ENCODE data around the gene TCF4. TPM values are rescaled to one million over a fixed set of nuclear protein-coding genes. Genes with fewer than 3 reads are reported as not detected.
"Not testable (repeated sequence)": the region's sequence is repeated elsewhere in the genome, so short reads cannot be mapped to it uniquely, and the experiment has no call there.

Gene TCF4
- polyA plus RNA-seq, 1 donor (not counting 4 experiments of a cell fraction or from before 2014, with no cell fraction given) = 9.7 TPM

- no peaks in the 10 kb centered on the region for H3K4me1 ChIP-seq (ENCODE audit: control insufficient read depth, extremely low read depth, insufficient read depth, low read length)
- no peak overlapping the region for H3K4me2 ChIP-seq (ENCODE audit: control insufficient read depth, extremely low read depth, insufficient read depth, low read depth, low read length)
- no peak overlapping the region for H3K27ac ChIP-seq (ENCODE audit: control insufficient read depth, insufficient read depth, low read length)
- dilution Hi-C loops (cut with MboI; ENCODE audit: extremely low pct_ligation_motif_present, low sequenced_read_pairs) = no loop called here
- H3K4me3 ChIP-seq (ENCODE audit: control insufficient read depth in 2 of 3, extremely low read depth in 1 of 3, insufficient read depth in 2 of 3, low read depth in 1 of 3, low read length in 3 of 3) = no peak overlapping the region
- H3K36me3 ChIP-seq (ENCODE audit: control insufficient read depth in 2 of 2, extremely low read depth in 1 of 2, insufficient read depth in 2 of 2, low read length in 2 of 2) = no peaks in the 10 kb centered on the region
- no peak overlapping the region for H3K9ac ChIP-seq (ENCODE audit: control insufficient read depth, extremely low read depth, insufficient read depth, low read length)
- H3K79me2 ChIP-seq (ENCODE audit: control insufficient read depth, insufficient read depth, low read length) = no peaks in the 10 kb centered on the region
- FAIRE-seq (no peak), DNase-seq (ENCODE audit: low read depth, low spot score) (no peak)
- H4K20me1 ChIP-seq (ENCODE audit: control insufficient read depth, extremely low read depth, insufficient read depth, low read length) = no peaks in the 10 kb centered on the region
- TF ChIP-seq EZH2 (IDR thresholded peaks at IDR 0.05; ENCODE audit: low read length) (no peak), CTCF (optimal IDR thresholded peaks at IDR 0.05 in 1 of 3, IDR thresholded peaks at IDR 0.05 in 1 of 3, conservative IDR thresholded peaks at IDR 0.05 in 1 of 3; ENCODE audit: extremely low read depth in 1 of 3, insufficient read depth in 2 of 3, low read length in 3 of 3) (no peak)
- H2AFZ ChIP-seq (ENCODE audit: control insufficient read depth, low read length) = no peak overlapping the region
- H3K9me1 ChIP-seq (ENCODE audit: control insufficient read depth, extremely low read depth, insufficient read depth, low read length) = no peaks in the 10 kb centered on the region
- no peaks in the 10 kb centered on the region for H3K9me3 ChIP-seq (ENCODE audit: control insufficient read depth, low read depth, low read length)
- H3K27me3 ChIP-seq (ENCODE audit: control insufficient read depth, extremely low read depth, insufficient read depth, low read length) = no peaks in the 10 kb centered on the region
Measured at GRCh38 chr18:55470826-55471225, 117.2 kb downstream of the TCF4 start.

GRCh38 chr18:55469134-55469533, 118.9 kb downstream of the TCF4 start:
- H3K9ac ChIP-seq (ENCODE audit: control insufficient read depth, extremely low read depth, insufficient read depth, low read length); H3K27ac ChIP-seq (ENCODE audit: control insufficient read depth, insufficient read depth, low read length); H3K27me3 ChIP-seq (ENCODE audit: control insufficient read depth, extremely low read depth, insufficient read depth, low read length); dilution Hi-C loops (cut with MboI; ENCODE audit: extremely low pct_ligation_motif_present, low sequenced_read_pairs); FAIRE-seq; H3K9me1 ChIP-seq (ENCODE audit: control insufficient read depth, extremely low read depth, insufficient read depth, low read length); H3K4me3 ChIP-seq (ENCODE audit: control insufficient read depth in 2 of 3, extremely low read depth in 1 of 3, insufficient read depth in 2 of 3, low read depth in 1 of 3, low read length in 3 of 3); H3K4me2 ChIP-seq (ENCODE audit: control insufficient read depth, extremely low read depth, insufficient read depth, low read depth, low read length); H3K9me3 ChIP-seq (ENCODE audit: control insufficient read depth, low read depth, low read length); H3K4me1 ChIP-seq (ENCODE audit: control insufficient read depth, extremely low read depth, insufficient read depth, low read length); H3K79me2 ChIP-seq (ENCODE audit: control insufficient read depth, insufficient read depth, low read length); DNase-seq (ENCODE audit: low read depth, low spot score); H4K20me1 ChIP-seq (ENCODE audit: control insufficient read depth, extremely low read depth, insufficient read depth, low read length); H2AFZ ChIP-seq (ENCODE audit: control insufficient read depth, low read length); H3K36me3 ChIP-seq (ENCODE audit: control insufficient read depth in 2 of 2, extremely low read depth in 1 of 2, insufficient read depth in 2 of 2, low read length in 2 of 2): not testable (repeated sequence)

- Histone ChIP-seq H3K36me3 (ENCODE audit: control insufficient read depth in 2 of 2, extremely low read depth in 1 of 2, insufficient read depth in 2 of 2, low read length in 2 of 2) (no peaks in the 10 kb centered on the region), H3K79me2 (ENCODE audit: control insufficient read depth, insufficient read depth, low read length) (no peaks in the 10 kb centered on the region), H3K4me2 (ENCODE audit: control insufficient read depth, extremely low read depth, insufficient read depth, low read depth, low read length) (no peak overlapping the region), H3K9ac (ENCODE audit: control insufficient read depth, extremely low read depth, insufficient read depth, low read length) (no peak overlapping the region), H3K9me3 (ENCODE audit: control insufficient read depth, low read depth, low read length) (no peaks in the 10 kb centered on the region), H2AFZ (ENCODE audit: control insufficient read depth, low read length) (no peak overlapping the region), H3K4me1 (ENCODE audit: control insufficient read depth, extremely low read depth, insufficient read depth, low read length) (no peaks in the 10 kb centered on the region), H3K27me3 (ENCODE audit: control insufficient read depth, extremely low read depth, insufficient read depth, low read length) (no peaks in the 10 kb centered on the region), H3K9me1 (ENCODE audit: control insufficient read depth, extremely low read depth, insufficient read depth, low read length) (no peaks in the 10 kb centered on the region), H4K20me1 (ENCODE audit: control insufficient read depth, extremely low read depth, insufficient read depth, low read length) (no peaks in the 10 kb centered on the region), H3K27ac (ENCODE audit: control insufficient read depth, insufficient read depth, low read length) (no peak overlapping the region), H3K4me3 (ENCODE audit: control insufficient read depth in 2 of 3, extremely low read depth in 1 of 3, insufficient read depth in 2 of 3, low read depth in 1 of 3, low read length in 3 of 3) (no peak overlapping the region)
- dilution Hi-C loops (cut with MboI; ENCODE audit: extremely low pct_ligation_motif_present, low sequenced_read_pairs) = no loop called here
- no peak for FAIRE-seq
- TF ChIP-seq CTCF (optimal IDR thresholded peaks at IDR 0.05 in 1 of 3, IDR thresholded peaks at IDR 0.05 in 1 of 3, conservative IDR thresholded peaks at IDR 0.05 in 1 of 3; ENCODE audit: extremely low read depth in 1 of 3, insufficient read depth in 2 of 3, low read length in 3 of 3) = no peak
- TF ChIP-seq EZH2 (IDR thresholded peaks at IDR 0.05; ENCODE audit: low read length) = no peak
- DNase-seq (ENCODE audit: low read depth, low spot score) = no peak
Measured at GRCh38 chr18:55466789-55467188, 121.2 kb downstream of the TCF4 start.

Data from keratinocyte (primary cell).